K562 (cell line): Measurements from ENCODE around the gene CCT3. TPM values are rescaled to one million over a fixed set of nuclear protein-coding genes. Genes with fewer than 3 reads are reported as not detected.

Experiments used
- ARID2 ChIP-seq: fragments of 450-650 bp; IDR thresholded peaks from 2 replicates; pipeline ENCODE4 v1.6.1; 2017; ENCODE audit warnings: antibody characterized with exemption, mild to moderate bottlenecking
- CHD4 ChIP-seq: fragments of 200-600 bp; sonication (generic); IDR thresholded peaks from 3 replicates; pipeline ENCODE4 v1.6.1; 2012; ENCODE audit warnings: low read depth, mild to moderate bottlenecking, mixed read lengths, low read length, inconsistent platforms; ENCODE audit not compliant: insufficient read depth, insufficient replicate concordance, poor library complexity, severe bottlenecking
- KAT8 ChIP-seq: fragments of 450-650 bp; IDR thresholded peaks from 2 replicates; pipeline ENCODE4 v1.6.1; 2016; ENCODE audit warnings: low read depth, mild to moderate bottlenecking
- MNT ChIP-seq, 2 experiments: fragments of 450-650 bp; conservative IDR thresholded peaks; 2 replicates each; pipeline ENCODE4 v1.6.1; 2017; ENCODE audit warnings: mild to moderate bottlenecking in 2 of 2, moderate library complexity in 2 of 2
- MTA1 ChIP-seq: fragments of 450-650 bp; IDR thresholded peaks from 2 replicates; pipeline ENCODE4 v1.6.1; 2017; ENCODE audit warnings: borderline replicate concordance
- MTA3 ChIP-seq: fragments of 450-650 bp; formaldehyde crosslinking; IDR thresholded peaks from 2 replicates; pipeline ENCODE4 v1.6.1; 2017; ENCODE audit warnings: mild to moderate bottlenecking, borderline replicate concordance
- NKRF ChIP-seq: fragments of 450-650 bp; IDR thresholded peaks from 2 replicates; pipeline ENCODE4 v1.6.1; 2016; ENCODE audit warnings: borderline replicate concordance
- REST ChIP-seq, 2 experiments: fragments of 450-650 bp; formaldehyde crosslinking in 1 of 2; IDR thresholded peaks; 2 replicates each; pipeline versions ENCODE4 v1.4.0 to v1.6.1; 2014 to 2020; ENCODE audit warnings: mild to moderate bottlenecking in 2 of 2, borderline replicate concordance in 1 of 2, low read depth in 1 of 2
- SLC30A9 ChIP-seq: fragments of 250-450 bp; sonication (Bioruptor Pico); IDR thresholded peaks from 2 replicates; pipeline ENCODE4 v1.8.0; 2022; ENCODE audit warnings: mild to moderate bottlenecking, moderate library complexity
- TAF15 ChIP-seq: fragments of 200-400 bp; formaldehyde crosslinking; IDR thresholded peaks from 2 replicates; pipeline ENCODE4 v1.6.1; 2017; ENCODE audit warnings: mild to moderate bottlenecking, low read depth, low read length, moderate library complexity
- U2AF1 ChIP-seq: fragments of 200-400 bp; formaldehyde crosslinking; optimal IDR thresholded peaks from 2 replicates; pipeline ENCODE3; 2017; ENCODE audit warnings: mild to moderate bottlenecking, low read depth, low read length, moderate library complexity
- ZBTB12 ChIP-seq: fragments of 250-450 bp; sonication (Bioruptor Pico); IDR thresholded peaks from 2 replicates; pipeline ENCODE4 v1.4.0; 2020
- ZFP91 ChIP-seq: sonication (generic); formaldehyde crosslinking; IDR thresholded peaks from 2 replicates; pipeline ENCODE4 v1.8.0; 2022; ENCODE audit warnings: mild to moderate bottlenecking, missing genetic modification reagents
- polyA plus RNA-seq, 8 experiments: library from polyadenylated mRNA; depleted of rRNA in 4 of 8; stranded (reverse) in 5 of 8; unstranded in 3 of 8; fragments of >200 nt; fragmentation: Nextera tagmentation in 2 of 8; fragmentation: Illumina TruSeq in 1 of 8; extraction: Ambion mirVana in 2 of 8; extraction: Trizol in 1 of 8; gene quantifications; 2 replicates each; pipeline versions ENCODE4 v1.2.1 to v1.2.3, GENCODE V29; 2011 to 2014; ENCODE audit warnings: inconsistent platforms in 1 of 8, missing spikeins in 1 of 8
- total RNA-seq, 7 experiments: library from RNA; depleted of rRNA in 6 of 7; stranded (reverse); fragments of >200 nt in 6 of 7; fragmentation: Illumina TruSeq in 2 of 7; extraction: Trizol in 2 of 7; gene quantifications; 2 replicates each; pipeline versions ENCODE4 v1.2.1 to v1.2.3, GENCODE V29; 2011 to 2021; ENCODE audit warnings: low replicate concordance in 1 of 7

CCT3 gene
- total and polyA plus RNA-seq, 9 of the 15 experiments (the other 6 are each of a cell fraction or from before 2014, with no cell fraction given): 475 to 1,167 (median 610) TPM

- TF ChIP-seq ZBTB12 (CRISPR knock-in tag) (no peak), ZFP91 (no peak), SLC30A9 (no peak), ARID2 (no peak), KAT8 (no peak), MTA1 (no peak), NKRF (peak; percentile 87), REST (IDR thresholded peaks at IDR 0.05; ENCODE audit: borderline replicate concordance) (no peak), REST (CRISPR knock-in tag; IDR thresholded peaks at IDR 0.05; ENCODE audit: low read depth) (no peak), U2AF1 (no peak), MTA3 (no peak), CHD4 (no peak), TAF15 (no peak), MNT (conservative IDR thresholded peaks at IDR 0.05) (no peak)
Measured at GRCh38 chr1:156337888-156338179, 258 bp downstream of the CCT3 start (continued).
